ENCODE measurements around the gene MED26. TPM values are rescaled to one million over a fixed set of nuclear protein-coding genes. Genes with fewer than 3 reads are reported as not detected.
A peak's percentile ranks its signal among the peaks of the same experiment; 100 is the strongest.

The MED26 gene
- total RNA-seq, 2 donors from 2014 or later: 24.1 TPM

- ATAC-seq (no peak), DNase-seq (ENCODE audit: low spot score in 2 of 2) (no peak)
- peak overlapping the region; percentile 60 to 72 for H3K27ac Mint-ChIP-seq
- no peaks in the 10 kb centered on the region for H3K36me3 Mint-ChIP-seq
- H3K9me3 Mint-ChIP-seq: no peaks in the 10 kb centered on the region
These were observed 22.4 kb downstream of the MED26 start for GRCh38 chr19:16605553-16605994.

- Mint-ChIP-seq H3K36me3 (no peaks in the 10 kb centered on the region), H3K27ac (peak overlapping the region; percentile 60 to 72), H3K9me3 (no peaks in the 10 kb centered on the region)
- ATAC-seq (no peak), DNase-seq (ENCODE audit: low spot score in 2 of 2) (no peak)
These were observed 22.9 kb downstream of the MED26 start for GRCh38 chr19:16605115-16605514.

- ATAC-seq (no peak), DNase-seq (ENCODE audit: low spot score in 2 of 2) (no peak)
- Mint-ChIP-seq H3K27ac (peak overlapping the region in 1 of 2 donors; percentile 60), H3K9me3 (no peaks in the 10 kb centered on the region), H3K36me3 (no peaks in the 10 kb centered on the region)
These were observed 23.4 kb downstream of the MED26 start for GRCh38 chr19:16604615-16605014.

- Mint-ChIP-seq H3K36me3 (no peaks in the 10 kb centered on the region), H3K9me3 (no peaks in the 10 kb centered on the region), H3K27ac (no peak overlapping the region)
- no peak for DNase-seq (ENCODE audit: low spot score in 2 of 2)
- no peak for ATAC-seq
These were observed 24.9 kb downstream of the MED26 start for GRCh38 chr19:16603090-16603489.

GRCh38 chr19:16601378-16602052, 26.5 kb downstream of the MED26 start:
- H3K9me3 Mint-ChIP-seq: no peaks in the 10 kb centered on the region
- peak overlapping the region in 1 of 2 donors; percentile 14 for H3K27ac Mint-ChIP-seq
- ATAC-seq: no peak
- no peak for DNase-seq (ENCODE audit: low spot score in 2 of 2)
- no peaks in the 10 kb centered on the region for H3K36me3 Mint-ChIP-seq

- H3K9me3 Mint-ChIP-seq: no peaks in the 10 kb centered on the region
- ATAC-seq (no peak), DNase-seq (ENCODE audit: low spot score in 2 of 2) (no peak)
- H3K36me3 Mint-ChIP-seq: no peaks in the 10 kb centered on the region
- peak overlapping the region in 1 of 2 donors; percentile 50 for H3K27ac Mint-ChIP-seq
These were observed 27.2 kb downstream of the MED26 start for GRCh38 chr19:16600824-16601223.

GRCh38 chr19:16599655-16600346, 28.2 kb downstream of the MED26 start:
- DNase-seq (ENCODE audit: low spot score in 2 of 2): no peak
- peak overlapping the region in 1 of 2 donors; percentile 50 for H3K27ac Mint-ChIP-seq
- no peaks in the 10 kb centered on the region for H3K9me3 Mint-ChIP-seq
- ATAC-seq: no peak
- H3K36me3 Mint-ChIP-seq: no peaks in the 10 kb centered on the region

- DNase-seq (ENCODE audit: low spot score in 2 of 2): no peak
- H3K9me3 Mint-ChIP-seq: no peaks in the 10 kb centered on the region
- no peak overlapping the region for H3K27ac Mint-ChIP-seq
- no peaks in the 10 kb centered on the region for H3K36me3 Mint-ChIP-seq
- no peak for ATAC-seq
These were observed 29.2 kb downstream of the MED26 start for GRCh38 chr19:16598848-16599247.

- Mint-ChIP-seq H3K36me3 (no peaks in the 10 kb centered on the region), H3K27ac (no peak overlapping the region), H3K9me3 (no peaks in the 10 kb centered on the region)
- DNase-seq (ENCODE audit: low spot score in 2 of 2): no peak
- ATAC-seq: no peak
These were observed 31.6 kb downstream of the MED26 start for GRCh38 chr19:16596399-16596798.

GRCh38 chr19:16595097-16595496, 32.9 kb downstream of the MED26 start:
- Mint-ChIP-seq H3K36me3 (no peaks in the 10 kb centered on the region), H3K9me3 (no peaks in the 10 kb centered on the region), H3K27ac (peak overlapping the region; percentile 68 to 73)
- ATAC-seq (no peak), DNase-seq (ENCODE audit: low spot score in 2 of 2) (no peak)

GRCh38 chr19:16594681-16595091, 33.3 kb downstream of the MED26 start:
- Mint-ChIP-seq H3K27ac (peak overlapping the region; percentile 68 to 73), H3K9me3 (no peaks in the 10 kb centered on the region), H3K36me3 (no peaks in the 10 kb centered on the region)
- DNase-seq (ENCODE audit: low spot score in 2 of 2): no peak
- peak; percentile 70 to 77 for ATAC-seq

GRCh38 chr19:16594131-16594586, 33.8 kb downstream of the MED26 start:
- Mint-ChIP-seq H3K27ac (peak overlapping the region; percentile 68 to 73), H3K9me3 (no peaks in the 10 kb centered on the region), H3K36me3 (no peaks in the 10 kb centered on the region)
- ATAC-seq (peak; percentile 43 to 86), DNase-seq (ENCODE audit: low spot score in 2 of 2) (peak in 1 of 2 donors; percentile 80)

- ATAC-seq (no peak), DNase-seq (ENCODE audit: low spot score in 2 of 2) (no peak)
- Mint-ChIP-seq H3K9me3 (no peaks in the 10 kb centered on the region), H3K27ac (no peak overlapping the region), H3K36me3 (no peaks in the 10 kb centered on the region)
These were observed 34.8 kb downstream of the MED26 start for GRCh38 chr19:16593181-16593580.

- DNase-seq (ENCODE audit: low spot score in 2 of 2): no peak
- Mint-ChIP-seq H3K27ac (no peak overlapping the region), H3K36me3 (no peaks in the 10 kb centered on the region), H3K9me3 (no peaks in the 10 kb centered on the region)
- no peak for ATAC-seq
These were observed 36.0 kb downstream of the MED26 start for GRCh38 chr19:16591803-16592556.

GRCh38 chr19:16590876-16591802, 36.9 kb downstream of the MED26 start:
- DNase-seq (ENCODE audit: low spot score in 2 of 2) (no peak), ATAC-seq (no peak)
- H3K9me3 Mint-ChIP-seq: no peaks in the 10 kb centered on the region
- H3K36me3 Mint-ChIP-seq: peaks cover 0 to under 1% of the 10 kb centered on the region in 2 donors
- no peak overlapping the region for H3K27ac Mint-ChIP-seq

- ATAC-seq (no peak), DNase-seq (ENCODE audit: low spot score in 2 of 2) (no peak)
- H3K9me3 Mint-ChIP-seq: no peaks in the 10 kb centered on the region
- peaks cover 0 to 7% of the 10 kb centered on the region in 2 donors for H3K36me3 Mint-ChIP-seq
- peak overlapping the region in 1 of 2 donors; percentile 94 for H3K27ac Mint-ChIP-seq
These were observed 38.1 kb downstream of the MED26 start for GRCh38 chr19:16589917-16590316.
